GM12878 (cell line): ENCODE measurements around the gene DOCK9.

Source experiments
- CTCF ChIP-seq, 3 experiments: IDR thresholded peaks in 2 of 3; conservative IDR thresholded peaks in 1 of 3; 2 replicates each; pipeline ENCODE4 v1.5.1; 2011; ENCODE audit warnings: low read depth in 3 of 3, low read length in 3 of 3, mild to moderate bottlenecking in 3 of 3, control low read depth in 2 of 3, moderate library complexity in 2 of 3, inconsistent platforms in 1 of 3, mixed read lengths in 1 of 3; ENCODE audit not compliant: control insufficient read depth in 2 of 3, insufficient read depth in 1 of 3; ENCODE audit errors: extremely low read depth in 1 of 3
- ELK1 ChIP-seq: IDR thresholded peaks from 2 replicates; pipeline ENCODE4 v1.6.1; 2012; ENCODE audit warnings: low read depth, low read length, improper control_type of control experiment
- ETV6 ChIP-seq, 2 experiments: fragments of 450-650 bp in 1 of 2; IDR thresholded peaks in 1 of 2; conservative IDR thresholded peaks in 1 of 2; 2 replicates each; pipeline ENCODE4 v1.6.1; 2014; ENCODE audit warnings: antibody characterized with exemption in 1 of 2, borderline replicate concordance in 1 of 2, low read depth in 1 of 2, mild to moderate bottlenecking in 1 of 2, moderate library complexity in 1 of 2
- KAT2A ChIP-seq: conservative IDR thresholded peaks from 2 replicates; pipeline ENCODE4 v1.6.1; 2011; ENCODE audit warnings: low read depth, low read length; ENCODE audit not compliant: control insufficient read depth
- MAX ChIP-seq: IDR thresholded peaks from 2 replicates; pipeline ENCODE4 v1.6.1; 2012; ENCODE audit warnings: low read depth, low read length, improper control_type of control experiment
- NRF1 ChIP-seq: conservative IDR thresholded peaks from 2 replicates; pipeline ENCODE4 v1.6.1; 2011; ENCODE audit warnings: mild to moderate bottlenecking, low read depth, low read length, improper control_type of control experiment
- POLR2AphosphoS5 ChIP-seq: IDR thresholded peaks from 2 replicates; pipeline ENCODE4 v1.6.1; 2011; ENCODE audit warnings: mild to moderate bottlenecking, low read length, inconsistent platforms
- TCF12 ChIP-seq: IDR thresholded peaks from 2 replicates; pipeline ENCODE4 v1.6.1; 2011; ENCODE audit warnings: low read depth, mild to moderate bottlenecking, low read length
- YY1 ChIP-seq: IDR thresholded peaks from 2 replicates; pipeline ENCODE4 v1.6.1; 2011; ENCODE audit warnings: low read depth, mild to moderate bottlenecking, low read length

GRCh38 chr13:98829541-98829940 lies 148.3 kb downstream of the DOCK9 start:
- TF ChIP-seq MAX, result no peak
- TF ChIP-seq POLR2AphosphoS5, result no peak
- no peak for TF ChIP-seq ETV6 (conservative IDR thresholded peaks at IDR 0.05 in 1 of 2, IDR thresholded peaks at IDR 0.05 in 1 of 2; ENCODE audit: borderline replicate concordance in 1 of 2, low read depth in 1 of 2)
- no peak for TF ChIP-seq CTCF (IDR thresholded peaks at IDR 0.05 in 2 of 3, conservative IDR thresholded peaks at IDR 0.05 in 1 of 3; ENCODE audit: control insufficient read depth in 2 of 3, extremely low read depth in 1 of 3, insufficient read depth in 1 of 3, low read depth in 3 of 3, low read length in 3 of 3)
- no peak for TF ChIP-seq NRF1
- no peak for TF ChIP-seq TCF12
- no peak for TF ChIP-seq KAT2A
- no peak for TF ChIP-seq YY1
- no peak for TF ChIP-seq ELK1
